Keratinocyte (primary cell): ENCODE measurements around the gene MAG. TPM values are rescaled to one million over a fixed set of nuclear protein-coding genes. Genes with fewer than 3 reads are reported as not detected.

ENCODE experiments used
- DNase-seq: peaks from one replicate; pipeline ENCODE4 v3.0.0-alpha.2; 2011; ENCODE audit warnings: low read depth, missing footprints, low spot score
- FAIRE-seq: peaks from 2 replicates; lab custom pipeline; 2011; peaks lifted over from hg19 to GRCh38; lab: Jason Lieb, UNC
- H2AFZ ChIP-seq: 2 replicates; pipeline ENCODE4 v1.6.0; 2012; ENCODE audit warnings: low read length, control low read depth, inconsistent platforms; ENCODE audit not compliant: control insufficient read depth
- H3K27ac ChIP-seq: 2 replicates; pipeline ENCODE4 v1.5.1; 2011; ENCODE audit warnings: low read length; ENCODE audit not compliant: control insufficient read depth, insufficient read depth
- H3K27me3 ChIP-seq: 3 replicates; pipeline ENCODE4 v1.6.0; 2011; ENCODE audit warnings: low read length; ENCODE audit not compliant: control insufficient read depth, insufficient read depth; ENCODE audit errors: extremely low read depth
- H3K36me3 ChIP-seq, 2 experiments: 2 replicates in 1 of 2; 3 replicates in 1 of 2; pipeline ENCODE4 v1.5.1; 2011; ENCODE audit warnings: low read length in 2 of 2, mild to moderate bottlenecking in 1 of 2; ENCODE audit not compliant: control insufficient read depth in 2 of 2, insufficient read depth in 2 of 2; ENCODE audit errors: extremely low read depth in 1 of 2
- H3K4me1 ChIP-seq: 3 replicates; pipeline ENCODE4 v1.5.1; 2011; ENCODE audit warnings: low read length; ENCODE audit not compliant: control insufficient read depth, insufficient read depth; ENCODE audit errors: extremely low read depth
- H3K4me2 ChIP-seq: 3 replicates; pipeline ENCODE4 v1.6.0; 2011; ENCODE audit warnings: low read depth, low read length; ENCODE audit not compliant: control insufficient read depth, insufficient read depth; ENCODE audit errors: extremely low read depth
- H3K4me3 ChIP-seq, 3 experiments: fragments of 200-600 bp in 1 of 3; sonication (generic) in 1 of 3; 2 replicates in 2 of 3; 3 replicates in 1 of 3; pipeline ENCODE4 v1.5.1; 2011 to 2016; ENCODE audit warnings: low read length in 3 of 3, mild to moderate bottlenecking in 3 of 3, control low read depth in 2 of 3, inconsistent platforms in 1 of 3, low read depth in 1 of 3, mixed read lengths in 1 of 3, mixed run types in 1 of 3, moderate library complexity in 1 of 3; ENCODE audit not compliant: control insufficient read depth in 2 of 3, insufficient read depth in 2 of 3; ENCODE audit errors: extremely low read depth in 1 of 3
- H3K79me2 ChIP-seq: 2 replicates; pipeline ENCODE4 v1.6.0; 2012; ENCODE audit warnings: low read length; ENCODE audit not compliant: control insufficient read depth, insufficient read depth
- H3K9ac ChIP-seq: 3 replicates; pipeline ENCODE4 v1.6.0; 2011; ENCODE audit warnings: low read length; ENCODE audit not compliant: control insufficient read depth, insufficient read depth; ENCODE audit errors: extremely low read depth
- H3K9me1 ChIP-seq: 3 replicates; pipeline ENCODE4 v1.6.0; 2011; ENCODE audit warnings: low read length; ENCODE audit not compliant: control insufficient read depth, insufficient read depth; ENCODE audit errors: extremely low read depth
- H3K9me3 ChIP-seq: 2 replicates; pipeline ENCODE4 v1.5.1; 2012; ENCODE audit warnings: low read depth, low read length; ENCODE audit not compliant: control insufficient read depth
- H4K20me1 ChIP-seq: 3 replicates; pipeline ENCODE4 v1.6.0; 2011; ENCODE audit warnings: low read length; ENCODE audit not compliant: control insufficient read depth, insufficient read depth; ENCODE audit errors: extremely low read depth
- CTCF ChIP-seq, 3 experiments: IDR thresholded peaks in 1 of 3; conservative IDR thresholded peaks in 1 of 3; optimal IDR thresholded peaks in 1 of 3; 2 replicates in 2 of 3; 3 replicates in 1 of 3; pipeline versions ENCODE3 to v1.5.1; 2011; ENCODE audit warnings: low read length in 3 of 3, mild to moderate bottlenecking in 3 of 3, moderate library complexity in 2 of 3, control low read depth in 1 of 3, inconsistent platforms in 1 of 3; ENCODE audit not compliant: insufficient read depth in 2 of 3; ENCODE audit errors: extremely low read depth in 1 of 3
- EZH2 ChIP-seq: IDR thresholded peaks from one replicate; pipeline ENCODE4 v1.6.1; 2012; ENCODE audit warnings: inconsistent platforms, mild to moderate bottlenecking, low read length, moderate library complexity
- dilution Hi-C: fragments of 300-500 bp; cut with MboI; formaldehyde crosslinking; loops from one replicate; pipeline ENCODE4 v1.7.0; 2020; ENCODE audit warnings: low sequenced_read_pairs; ENCODE audit not compliant: extremely low pct_ligation_motif_present
- polyA plus RNA-seq, 5 experiments: library from polyadenylated mRNA; depleted of rRNA in 3 of 5; stranded (reverse) in 3 of 5; stranded (forward) in 1 of 5; unstranded in 1 of 5; fragments of >200 nt; gene quantifications; 1 replicate in 1 of 5; 2 replicates in 3 of 5; 3 replicates in 1 of 5; pipeline versions ENCODE4 v1.2.1 to v1.2.3, GENCODE V29; 2011 to 2012; ENCODE audit warnings: missing spikeins in 2 of 5, low read depth in 1 of 5, low replicate concordance in 1 of 5

Gene MAG
- polyA plus RNA-seq, 1 donor (not counting 4 experiments of a cell fraction or from before 2014, with no cell fraction given) = not detected

- Histone ChIP-seq H2AFZ (no peak within 1 kb of the TSS), H3K9ac (no peak within 1 kb of the TSS), H3K9me3 (no peaks in the 10 kb centered on the region), H3K9me1 (no peaks in the 10 kb centered on the region), H3K4me3 (no peak within 1 kb of the TSS), H3K27ac (no peak within 1 kb of the TSS), H3K79me2 (no peaks in the 10 kb centered on the region), H4K20me1 (no peaks in the 10 kb centered on the region), H3K4me1 (no peaks in the 10 kb centered on the region), H3K27me3 (peaks cover 5% of the 10 kb centered on the region), H3K36me3 (no peaks in the 10 kb centered on the region), H3K4me2 (no peak within 1 kb of the TSS)
- TF ChIP-seq CTCF (optimal IDR thresholded peaks at IDR 0.05 in 1 of 3, IDR thresholded peaks at IDR 0.05 in 1 of 3, conservative IDR thresholded peaks at IDR 0.05 in 1 of 3; ENCODE audit: extremely low read depth in 1 of 3, insufficient read depth in 2 of 3, low read length in 3 of 3) = no peak
- TF ChIP-seq EZH2 = no peak
- DNase-seq (no peak), FAIRE-seq (no peak)
- dilution Hi-C loops = no loop called here
Measured at GRCh38 chr19:35328851-35329285, 36.9 kb downstream of the MAG start, which contains the start of gene CD22. CD22 (plus strand) TSS chr19:35329187; CDS start chr19:35332041, 2,854 bp downstream.

- Histone ChIP-seq H3K9me3 (no peaks in the 10 kb centered on the region), H3K79me2 (no peaks in the 10 kb centered on the region), H3K27me3 (peaks cover 5% of the 10 kb centered on the region), H3K36me3 (no peaks in the 10 kb centered on the region), H4K20me1 (no peaks in the 10 kb centered on the region), H3K4me3 (no peak overlapping the region), H3K9me1 (no peaks in the 10 kb centered on the region), H3K4me1 (no peaks in the 10 kb centered on the region), H3K27ac (no peak overlapping the region), H2AFZ (no peak overlapping the region), H3K4me2 (no peak overlapping the region), H3K9ac (no peak overlapping the region)
- dilution Hi-C loops = no loop called here
- no peak for FAIRE-seq
- no peak for TF ChIP-seq CTCF (optimal IDR thresholded peaks at IDR 0.05 in 1 of 3, IDR thresholded peaks at IDR 0.05 in 1 of 3, conservative IDR thresholded peaks at IDR 0.05 in 1 of 3; ENCODE audit: extremely low read depth in 1 of 3, insufficient read depth in 2 of 3, low read length in 3 of 3)
- no peak for TF ChIP-seq EZH2
- no peak for DNase-seq
Measured at GRCh38 chr19:35329323-35329722, 37.4 kb downstream of the MAG start.
